Superior temporal gyrus (tissue), 1 donor: ENCODE results near the gene IRX5.

Experiments used
- DNase-seq: peaks from one replicate; pipeline ENCODE4 v3.0.0-alpha.2; 2016; ENCODE audit errors: extremely low spot score

Gene IRX5

DNA sequence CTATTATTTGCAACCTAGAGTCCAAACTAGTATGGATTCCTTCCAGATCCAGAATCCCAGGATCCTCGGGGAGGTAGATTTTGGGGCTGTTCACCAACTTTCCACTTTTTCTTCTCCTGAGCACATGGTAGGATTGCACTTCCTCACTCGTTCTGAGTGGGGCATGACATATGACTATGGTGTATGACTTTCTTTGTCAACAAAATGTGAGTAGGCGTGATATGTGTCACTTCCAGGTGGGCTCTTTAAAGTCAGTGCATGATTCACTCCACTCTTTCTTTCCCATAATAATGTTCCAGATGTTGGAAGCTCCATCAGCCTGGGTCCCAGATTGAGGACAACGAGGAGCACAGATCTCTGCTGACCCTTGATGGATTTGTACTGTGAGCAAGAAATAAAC is 21.5 kb downstream of the IRX5 start:
- DNase-seq, result no peak

DNA sequence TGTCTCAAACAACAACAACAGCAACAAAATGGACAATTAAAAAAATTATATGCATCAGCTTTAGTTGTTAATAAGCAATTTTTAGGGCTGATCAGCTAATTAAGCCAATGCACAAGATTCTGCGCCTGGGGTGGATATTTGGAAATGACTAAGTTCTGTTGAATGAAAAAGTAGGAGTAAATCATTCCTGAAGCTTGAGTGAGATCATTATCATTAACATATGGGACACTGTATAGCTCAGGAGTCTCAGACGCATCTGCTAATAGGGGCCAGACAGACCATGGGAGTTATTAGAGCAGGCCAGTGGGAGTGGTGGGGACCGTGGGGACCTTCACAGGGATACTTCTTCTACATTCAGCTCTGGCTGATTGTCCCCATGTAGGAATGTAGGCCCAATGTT is 22.8 kb downstream of the IRX5 start:
- DNase-seq, result no peak

DNA sequence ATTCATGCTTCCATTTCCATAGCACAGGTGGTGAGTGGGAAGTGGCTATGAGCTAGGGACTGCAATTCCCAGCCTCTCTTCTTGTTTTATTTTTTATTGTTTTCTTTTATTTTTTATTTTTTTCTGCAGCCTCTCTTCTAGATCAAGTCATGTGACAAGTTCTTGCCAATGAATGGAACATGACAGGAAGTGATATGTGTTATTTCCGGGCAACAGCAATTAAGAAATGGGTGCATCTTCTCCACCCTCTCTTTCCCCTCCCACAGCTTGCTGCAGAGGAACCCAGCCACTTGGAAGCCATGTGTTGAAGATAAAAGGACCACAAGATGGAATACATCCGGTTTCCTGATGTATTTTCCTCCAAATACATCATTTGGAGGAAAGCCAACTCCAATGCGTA is 23.6 kb downstream of the IRX5 start:
- DNase-seq, result no peak

DNA sequence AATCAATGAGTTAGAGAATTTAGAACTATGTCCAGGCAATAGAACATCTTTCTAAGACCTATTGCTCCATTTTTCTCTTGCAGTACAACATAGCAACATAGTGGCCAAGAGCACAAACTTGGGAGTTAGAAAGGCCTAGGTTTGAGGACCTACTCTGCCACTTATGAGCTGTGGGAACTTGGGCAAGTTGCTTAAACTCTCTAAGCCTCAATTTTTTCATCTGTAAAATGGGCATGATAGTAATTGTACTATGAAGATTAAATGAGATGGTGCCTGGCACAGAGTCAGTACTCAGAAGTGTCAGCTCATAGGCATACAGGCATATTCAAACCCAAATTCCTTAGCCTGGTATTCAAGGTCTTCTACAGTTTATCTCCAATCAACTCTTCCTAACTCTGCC is 25.1 kb downstream of the IRX5 start:
- no peak for DNase-seq

DNA sequence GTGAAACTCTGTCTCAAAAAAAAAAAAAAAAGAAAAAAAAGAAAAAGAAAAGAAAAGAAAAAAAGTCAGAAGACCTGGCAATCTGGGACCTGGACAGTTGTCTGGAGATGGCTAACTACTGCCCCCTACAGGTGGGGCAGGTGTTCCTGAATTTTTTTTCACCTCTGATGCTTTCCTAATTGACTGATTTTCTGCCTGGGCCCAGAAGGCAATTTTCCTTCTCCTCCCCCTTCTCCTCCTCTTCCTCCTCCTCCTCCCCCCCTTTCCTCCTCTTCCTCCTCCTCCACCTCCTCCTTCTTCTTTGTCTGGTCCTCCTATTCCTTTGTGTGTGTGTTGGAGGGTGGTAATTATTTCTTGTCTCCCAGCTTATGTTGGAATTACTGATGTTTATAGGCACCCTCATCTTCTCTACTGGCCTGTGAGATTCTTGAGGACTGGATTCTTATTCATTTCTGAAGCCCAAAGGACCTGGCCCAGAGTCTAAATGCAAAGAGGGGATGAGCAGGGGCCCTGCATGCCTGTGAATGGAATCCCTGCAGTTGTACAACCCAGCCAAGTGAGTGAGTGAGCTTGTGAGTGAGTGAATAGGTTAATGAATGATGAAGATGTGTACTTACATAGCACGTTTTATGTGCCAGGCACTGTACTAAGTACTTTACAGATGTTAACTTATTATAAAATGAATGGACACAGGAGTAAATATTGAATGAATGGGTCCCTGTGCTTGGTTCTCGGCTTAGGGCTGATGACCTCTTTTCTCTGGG is 26.9 kb downstream of the IRX5 start:
- no peak for DNase-seq

DNA sequence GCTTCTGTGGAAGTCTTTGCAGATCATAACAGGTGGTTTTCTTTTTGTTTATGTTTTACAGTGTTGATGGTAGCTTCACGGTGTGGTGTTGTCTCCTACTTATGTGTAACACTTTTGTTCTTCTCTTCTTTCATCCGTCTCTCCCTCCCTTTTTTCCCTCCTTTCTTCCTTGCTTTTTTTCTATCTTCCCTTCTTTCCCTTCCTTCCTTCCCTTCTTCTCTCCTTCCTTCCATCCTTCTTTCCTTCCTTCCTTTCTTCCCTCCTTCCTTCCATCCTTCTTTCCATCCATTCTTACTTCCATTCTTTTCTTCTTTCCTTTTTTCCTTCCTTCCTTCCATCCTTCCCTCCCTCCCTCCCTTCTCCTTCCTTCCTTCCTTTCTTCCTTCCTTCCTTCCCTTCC is 31.4 kb downstream of the IRX5 start:
- no peak for DNase-seq

DNA sequence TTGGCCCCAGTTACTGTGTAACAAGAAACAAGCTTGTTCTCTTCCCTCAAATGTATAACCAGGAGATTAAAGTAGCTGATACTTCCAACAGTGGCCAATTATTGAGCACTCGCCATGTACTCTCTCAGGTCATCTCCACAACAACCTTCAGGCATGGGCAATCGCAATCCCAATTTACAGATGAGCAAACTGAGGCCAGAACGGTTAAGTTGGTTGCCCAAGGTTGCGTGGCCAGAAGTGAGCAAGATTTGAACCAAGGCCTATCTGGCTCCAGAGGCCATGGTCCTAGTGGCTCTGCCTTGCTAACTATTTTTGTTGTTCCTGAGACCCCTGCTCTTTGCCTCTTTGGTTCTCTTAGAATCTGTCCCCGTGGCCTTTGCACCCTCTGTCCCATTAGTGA is 33.6 kb downstream of the IRX5 start:
- no peak for DNase-seq

DNA sequence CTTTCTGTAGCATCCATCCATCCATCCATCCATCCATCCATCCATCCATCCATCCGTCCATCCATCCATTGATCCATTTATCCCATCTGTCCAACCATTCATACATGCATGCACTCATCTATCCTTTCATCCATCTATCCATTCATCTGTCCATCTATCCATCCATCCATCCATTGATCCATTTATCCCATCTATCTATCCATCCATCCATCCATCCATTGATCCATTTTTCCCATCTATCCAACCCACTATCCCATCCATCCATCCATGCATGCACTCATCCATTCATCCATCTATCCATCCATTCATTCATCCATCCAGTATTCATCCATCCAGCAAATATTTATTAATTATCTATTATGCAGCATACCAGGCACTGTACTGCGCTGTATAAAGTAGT is 34.8 kb downstream of the IRX5 start:
- DNase-seq, result no peak

DNA sequence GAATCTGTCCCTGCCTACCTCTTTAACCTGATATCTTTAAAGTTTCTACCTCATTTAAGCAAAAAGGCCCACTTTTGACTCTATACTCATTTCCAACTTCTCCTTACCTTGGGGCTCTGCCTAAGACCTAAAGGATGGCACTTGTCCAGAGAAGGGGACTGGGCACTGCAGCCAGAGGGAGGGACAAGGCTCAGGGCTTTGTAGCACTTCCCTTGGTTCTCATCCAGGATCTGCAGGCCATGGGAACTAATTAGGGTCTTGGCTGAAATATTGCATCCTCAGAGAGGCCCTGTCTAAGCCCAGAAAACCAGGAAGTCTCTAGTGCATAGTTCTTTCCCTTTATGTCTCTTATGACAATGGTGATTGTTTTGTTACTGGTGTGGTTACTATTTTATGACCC is 37.3 kb downstream of the IRX5 start:
- DNase-seq, result no peak

DNA sequence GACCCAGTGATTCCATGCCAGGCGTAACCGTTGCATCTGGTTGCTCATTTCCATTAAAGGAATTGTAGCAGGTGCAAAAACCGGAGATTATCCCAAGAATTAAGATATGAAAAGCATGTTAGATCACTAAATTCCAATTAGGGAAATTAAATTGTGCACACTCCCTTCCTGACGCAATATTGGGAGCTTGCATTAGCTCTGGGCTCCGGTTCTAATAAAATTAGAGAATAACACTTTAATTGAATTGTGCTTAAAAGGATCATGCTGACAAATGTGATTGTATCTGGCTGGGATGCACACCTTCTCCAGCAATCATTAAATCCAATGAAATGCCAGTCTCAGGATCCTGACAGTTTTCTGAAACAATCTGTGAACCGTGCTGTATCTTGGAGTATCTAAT is 38.1 kb downstream of the IRX5 start:
- no peak for DNase-seq

DNA sequence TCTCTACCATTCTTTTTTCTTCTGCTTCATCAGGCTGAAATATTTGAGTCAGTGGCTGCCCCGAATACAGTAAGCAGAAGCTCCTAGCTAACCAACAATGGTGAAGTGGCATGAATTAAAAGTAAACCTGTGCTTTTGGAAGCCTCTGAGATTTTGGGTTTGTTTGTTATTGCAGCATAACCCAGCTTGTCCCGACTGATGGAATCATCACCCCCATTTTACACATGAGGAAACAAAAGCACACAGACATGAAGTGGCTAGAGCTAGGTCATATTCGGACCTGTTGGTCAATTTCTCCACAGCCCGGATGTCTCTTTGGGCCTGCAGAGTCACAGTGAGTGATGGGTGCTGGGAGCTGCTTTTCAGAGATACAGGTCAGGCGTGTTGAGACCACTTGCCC is 39.4 kb downstream of the IRX5 start:
- no peak for DNase-seq

DNA sequence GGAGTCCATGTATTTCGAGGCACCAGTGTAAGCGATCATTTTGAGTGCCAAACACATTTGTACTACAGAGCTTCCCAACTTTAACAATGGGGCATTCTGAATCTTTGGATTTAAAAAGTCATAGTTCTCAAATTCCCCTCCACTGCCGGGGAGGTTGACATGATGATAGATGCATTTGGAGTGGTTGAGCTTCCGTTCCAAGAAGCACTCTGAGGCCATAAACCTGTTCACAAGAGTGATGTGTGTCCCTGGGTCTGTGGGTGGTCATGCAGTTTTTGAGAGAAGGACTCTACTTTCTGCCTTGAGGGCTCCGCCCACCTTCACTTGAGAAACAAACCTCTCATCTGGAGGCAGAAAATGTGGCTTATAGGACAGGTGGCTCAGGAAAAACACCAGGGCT is 43.7 kb downstream of the IRX5 start:
- no peak for DNase-seq

DNA sequence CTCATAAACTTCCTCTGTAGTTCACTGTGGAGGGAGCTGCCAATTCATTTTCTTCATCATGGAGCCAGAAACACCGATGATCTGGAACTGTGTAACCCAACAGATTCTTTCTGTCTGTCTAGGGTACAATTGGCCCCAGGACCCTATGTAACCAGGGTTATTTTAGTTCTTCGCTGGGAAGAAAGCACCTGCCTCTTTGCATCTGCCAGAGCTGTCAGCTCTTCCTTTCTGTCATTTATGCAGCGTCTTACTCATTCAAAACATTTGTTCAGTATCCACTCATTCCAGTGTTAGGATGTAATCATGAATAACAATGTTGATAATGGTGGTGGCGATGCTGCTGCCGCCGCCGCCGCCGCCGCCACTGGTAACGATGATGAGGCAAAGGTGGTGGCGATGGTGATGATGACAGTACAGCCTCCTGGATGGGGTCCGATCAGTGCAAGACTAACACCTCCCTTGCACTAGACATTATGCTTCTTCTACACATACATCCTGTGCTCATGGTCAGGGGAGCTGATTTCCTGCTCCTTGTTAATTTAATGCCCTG is 46.1 kb downstream of the IRX5 start:
- DNase-seq, result no peak

DNA sequence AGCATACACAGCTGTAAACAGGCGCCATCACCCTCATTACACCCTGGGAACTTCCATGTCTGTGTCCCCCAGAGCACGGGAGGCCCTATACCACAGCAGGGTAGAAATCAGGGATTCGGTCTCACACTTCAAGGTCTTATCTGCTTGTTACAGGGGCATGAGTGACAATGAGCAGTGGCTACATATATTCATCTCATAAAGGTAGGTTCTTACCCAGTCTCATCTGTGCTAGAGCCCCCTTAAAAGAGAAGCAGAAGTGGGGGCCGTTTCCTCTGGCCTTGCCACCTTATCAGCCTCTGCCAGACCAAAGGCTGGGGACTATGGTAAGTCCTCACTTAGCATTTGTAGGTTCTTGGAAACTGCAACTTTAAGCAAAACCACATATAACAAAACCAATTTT is 46.5 kb downstream of the IRX5 start:
- DNase-seq, result no peak

DNA sequence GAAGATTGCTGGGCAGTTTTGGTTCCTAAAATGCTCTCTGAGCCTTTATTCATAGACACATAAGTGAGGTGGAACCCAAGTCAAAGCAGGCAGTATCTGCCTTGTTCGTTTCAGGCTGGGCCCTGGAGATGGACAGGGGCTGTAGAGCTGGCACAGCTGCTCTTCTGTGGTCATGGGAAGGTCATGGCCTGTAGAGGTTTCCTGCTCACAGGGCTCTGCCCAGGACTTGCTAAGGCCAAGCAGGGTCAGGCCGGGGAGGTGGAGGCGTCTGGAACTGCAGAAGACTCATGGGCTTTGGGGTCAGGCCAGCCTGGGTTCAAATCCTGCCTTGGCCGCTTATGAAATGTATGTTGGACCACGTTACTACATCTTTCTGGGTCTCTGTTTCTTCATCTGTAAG is 50.2 kb downstream of the IRX5 start:
- no peak for DNase-seq
